AG04450 (cell line): ENCODE results near the gene TRIL. TPM values are rescaled to one million over a fixed set of nuclear protein-coding genes. Genes with fewer than 3 reads are reported as not detected.

Experiments used
- CTCF ChIA-PET: fragments of 300-600, 350-600 bp; formaldehyde crosslinking; extraction: SDS; loops from one replicate; lab custom pipeline; 2022; ENCODE audit warnings: antibody characterized with exemption, inconsistent platforms; lab: Charles Lee
- POLR2A ChIA-PET: fragments of 350-600 bp; formaldehyde crosslinking; extraction: SDS; loops from one replicate; lab custom pipeline; 2021; ENCODE audit warnings: antibody characterized with exemption, inconsistent platforms; lab: Yijun Ruan, JAX
- DNase-seq: peaks from one replicate; pipeline ENCODE4 v3.0.0-alpha.2; 2011; ENCODE audit warnings: low read depth, low spot score
- H3K27ac ChIP-seq: one replicate; pipeline ENCODE4 v1.5.1; 2012; ENCODE audit warnings: low read depth, low read length, control low read depth
- H3K27me3 ChIP-seq: one replicate; pipeline ENCODE4 v1.6.0; 2012; ENCODE audit warnings: low read length; ENCODE audit not compliant: control insufficient read depth, insufficient read depth
- H3K4me3 ChIP-seq: 2 replicates; pipeline ENCODE4 v1.5.1; 2011; ENCODE audit warnings: mild to moderate bottlenecking, low read depth, low read length, control low read depth
- H3K9me3 ChIP-seq: 2 replicates; pipeline ENCODE4 v1.5.1; 2012; ENCODE audit warnings: low read length; ENCODE audit not compliant: control insufficient read depth, insufficient read depth
- CTCF ChIP-seq: IDR thresholded peaks from 2 replicates; pipeline ENCODE4 v1.5.1; 2011; ENCODE audit warnings: low read depth, low read length, control low read depth, inconsistent platforms
- polyA plus RNA-seq: library from polyadenylated mRNA; depleted of rRNA; stranded (reverse); fragments of >200 nt; gene quantifications from 2 replicates; pipeline ENCODE4 v1.2.3, GENCODE V29; 2011

Gene TRIL
- polyA plus RNA-seq, 1 experiment, result 0.15 TPM

- TF ChIP-seq CTCF, result no peak
- ChIA-PET CTCF (interaction anchor here (4.3 kb wide), 1 partner anchor 79 kb away, joined by 12 read pairs; no protein-coding TSS in a partner anchor), POLR2A (no interaction called here)
- H3K27ac ChIP-seq, result no peak overlapping the region
- no peaks in the 10 kb centered on the region for H3K9me3 ChIP-seq
- H3K27me3 ChIP-seq, result peaks cover 24% of the 10 kb centered on the region
- no peak overlapping the region for H3K4me3 ChIP-seq
- no peak for DNase-seq
Observed at GRCh38 chr7:29000717-29001076, 42.6 kb upstream of the TRIL start.

- CTCF ChIA-PET, result interaction anchor here (4.3 kb wide), 1 partner anchor 78 kb away, joined by 12 read pairs; no protein-coding TSS in a partner anchor
Observed at GRCh38 chr7:28999895-29000716, 42.0 kb upstream of the TRIL start.

GRCh38 chr7:28999427-28999826, 41.3 kb upstream of the TRIL start:
- Histone ChIP-seq H3K27me3 (peaks cover 24% of the 10 kb centered on the region), H3K27ac (no peak overlapping the region), H3K4me3 (no peak overlapping the region), H3K9me3 (no peaks in the 10 kb centered on the region)
- DNase-seq, result no peak
- TF ChIP-seq CTCF, result no peak
- ChIA-PET POLR2A (no interaction called here), CTCF (interaction anchor here (2.5 to 4.3 kb wide), 2 partner anchors 72 to 77 kb away, joined by 12 to 13 read pairs; no protein-coding TSS in a partner anchor)

More at GRCh38 chr7:28999895-29000716, 42.0 kb upstream of the TRIL start:
- DNase-seq, result no peak
- Histone ChIP-seq H3K27ac (no peak overlapping the region), H3K4me3 (no peak overlapping the region), H3K9me3 (no peaks in the 10 kb centered on the region), H3K27me3 (peaks cover 24% of the 10 kb centered on the region)
- TF ChIP-seq CTCF, result no peak
- POLR2A ChIA-PET, result no interaction called here

GRCh38 chr7:28998105-28998504, 40.0 kb upstream of the TRIL start:
- no peak for TF ChIP-seq CTCF
- DNase-seq, result no peak
- Histone ChIP-seq H3K9me3 (no peaks in the 10 kb centered on the region), H3K4me3 (no peak overlapping the region), H3K27me3 (peaks cover 27% of the 10 kb centered on the region), H3K27ac (no peak overlapping the region)
- POLR2A ChIA-PET, result no interaction called here
- CTCF ChIA-PET, result interaction anchor here (0.7 to 2.5 kb wide), 3 partner anchors 42 to 109 kb away, joined by 3 to 13 read pairs (median 5); no protein-coding TSS in a partner anchor

GRCh38 chr7:28996836-28997235, 38.7 kb upstream of the TRIL start:
- no peak for DNase-seq
- ChIA-PET CTCF (interaction anchor here (1.5 to 2.5 kb wide), 2 partner anchors 70 to 110 kb away, joined by 5 to 13 read pairs; no protein-coding TSS in a partner anchor), POLR2A (no interaction called here)
- TF ChIP-seq CTCF, result no peak
- peaks cover 24% of the 10 kb centered on the region for H3K27me3 ChIP-seq
- no peak overlapping the region for H3K27ac ChIP-seq
- no peaks in the 10 kb centered on the region for H3K9me3 ChIP-seq
- H3K4me3 ChIP-seq, result no peak overlapping the region
